Measurements from ENCODE around the gene TTC9B. TPM values are rescaled to one million over a fixed set of nuclear protein-coding genes. Genes with fewer than 3 reads are reported as not detected.

Gene TTC9B
- total and polyA plus RNA-seq, 2 experiments from 2014 or later: 0.63 to 1.0 TPM

DNA sequence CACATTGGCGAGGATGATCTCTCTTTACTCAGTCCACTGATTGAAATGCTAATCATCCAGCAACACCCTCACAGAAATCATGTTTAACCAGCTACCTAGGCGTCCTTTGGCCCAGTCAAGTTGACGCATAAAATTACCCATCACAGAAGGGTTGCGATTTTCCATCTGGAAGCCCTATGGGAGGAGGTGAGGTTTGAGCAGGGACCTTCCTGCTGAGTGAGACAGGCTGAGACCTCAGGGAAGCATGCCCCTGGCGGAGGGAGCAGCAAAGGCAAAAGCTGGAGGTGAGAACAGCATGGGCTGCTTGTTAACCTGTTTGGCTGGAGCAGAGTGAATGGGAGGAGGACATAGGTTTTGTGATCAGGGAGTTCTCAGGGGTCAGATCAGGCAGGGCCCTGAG lies 7.3 kb downstream of the TTC9B start:
- TF ChIP-seq, protein P1, sequence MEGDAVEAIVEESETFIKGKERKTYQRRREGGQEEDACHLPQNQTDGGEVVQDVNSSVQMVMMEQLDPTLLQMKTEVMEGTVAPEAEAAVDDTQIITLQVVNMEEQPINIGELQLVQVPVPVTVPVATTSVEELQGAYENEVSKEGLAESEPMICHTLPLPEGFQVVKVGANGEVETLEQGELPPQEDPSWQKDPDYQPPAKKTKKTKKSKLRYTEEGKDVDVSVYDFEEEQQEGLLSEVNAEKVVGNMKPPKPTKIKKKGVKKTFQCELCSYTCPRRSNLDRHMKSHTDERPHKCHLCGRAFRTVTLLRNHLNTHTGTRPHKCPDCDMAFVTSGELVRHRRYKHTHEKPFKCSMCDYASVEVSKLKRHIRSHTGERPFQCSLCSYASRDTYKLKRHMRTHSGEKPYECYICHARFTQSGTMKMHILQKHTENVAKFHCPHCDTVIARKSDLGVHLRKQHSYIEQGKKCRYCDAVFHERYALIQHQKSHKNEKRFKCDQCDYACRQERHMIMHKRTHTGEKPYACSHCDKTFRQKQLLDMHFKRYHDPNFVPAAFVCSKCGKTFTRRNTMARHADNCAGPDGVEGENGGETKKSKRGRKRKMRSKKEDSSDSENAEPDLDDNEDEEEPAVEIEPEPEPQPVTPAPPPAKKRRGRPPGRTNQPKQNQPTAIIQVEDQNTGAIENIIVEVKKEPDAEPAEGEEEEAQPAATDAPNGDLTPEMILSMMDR (conservative IDR thresholded peaks at IDR 0.05; ENCODE audit: low read depth in 2 of 2): peak; percentile 23 to 25; a peak in 2 of 4 replicates
- TF ChIP-seq POLR2AphosphoS5 (IDR thresholded peaks at IDR 0.05; ENCODE audit: low read depth): no peak
- H3K4me1 ChIP-seq (ENCODE audit: insufficient read depth): no peaks in the 10 kb centered on the region
- H3K4me3 Mint-ChIP-seq: no peak overlapping the region
- H4K20me1 ChIP-seq (replicated peaks; ENCODE audit: insufficient read depth): 0 out of 2 replicates have a peak, but pooled peaks cover 3% of the 10 kb centered on the region
- H3K9me2 ChIP-seq (ENCODE audit: insufficient read depth): no peaks in the 10 kb centered on the region
- H3K36me3 ChIP-seq (ENCODE audit: insufficient read depth): no peaks in the 10 kb centered on the region
- DNase-seq (ENCODE audit: low spot score): peak; percentile 62
- H3K9me3 Mint-ChIP-seq: no peaks in the 10 kb centered on the region
- ATAC-seq: peak; percentile 85
- no peaks in the 10 kb centered on the region for H3K27me3 ChIP-seq (ENCODE audit: insufficient read depth)
- no peak overlapping the region for H3K4me2 ChIP-seq
- H3K79me2 ChIP-seq (replicated peaks; ENCODE audit: insufficient read depth): no peaks in the 10 kb centered on the region
- H3K27ac ChIP-seq (ENCODE audit: low read depth): no peak overlapping the region
- peaks cover 10% of the 10 kb centered on the region for H3K27me3 Mint-ChIP-seq (ENCODE audit: insufficient read depth, low read depth, poor library complexity)
- no peaks in the 10 kb centered on the region for H3F3A ChIP-seq (replicated peaks; ENCODE audit: low read depth)
- H3K4me3 ChIP-seq: no peak overlapping the region
- no peak overlapping the region for H3K27ac Mint-ChIP-seq
- no peak overlapping the region for H2AFZ ChIP-seq
- H3K4me1 Mint-ChIP-seq: peaks cover 5% of the 10 kb centered on the region; the same call in 2 of the 3 replicates
- peaks cover 11% of the 10 kb centered on the region; the same call in 2 of the 3 replicates for H3K36me3 Mint-ChIP-seq (ENCODE audit: low read depth)

DNA sequence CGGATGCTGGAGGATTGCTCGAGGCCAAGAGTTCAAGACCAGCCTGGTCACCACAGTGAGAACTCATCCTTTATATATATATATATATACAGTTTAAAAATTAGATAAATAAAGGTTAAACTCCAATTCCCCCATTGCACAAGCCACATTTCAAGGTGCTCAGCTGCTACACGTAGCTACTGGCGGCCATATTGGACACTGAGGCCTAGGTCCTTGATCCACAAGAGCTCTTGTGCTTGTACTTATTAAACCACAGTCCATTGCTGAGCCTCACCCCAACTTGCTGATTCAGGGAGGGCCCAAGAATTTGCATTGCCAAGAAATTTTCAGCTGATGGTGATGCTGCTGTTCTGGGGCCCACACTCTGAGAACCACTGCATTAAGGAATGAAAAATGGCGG lies 9.6 kb downstream of the TTC9B start:
- no peak overlapping the region for H3K27ac Mint-ChIP-seq
- H3K4me1 ChIP-seq (ENCODE audit: insufficient read depth): no peaks in the 10 kb centered on the region
- H3K36me3 Mint-ChIP-seq (ENCODE audit: low read depth): peaks cover 14% of the 10 kb centered on the region
- H3K4me2 ChIP-seq: no peak overlapping the region
- no peak for DNase-seq (ENCODE audit: low spot score)
- 0 out of 2 replicates have a peak, but pooled peaks cover 3% of the 10 kb centered on the region for H3K36me3 ChIP-seq (ENCODE audit: insufficient read depth)
- H3K27me3 ChIP-seq (ENCODE audit: insufficient read depth): no peaks in the 10 kb centered on the region
- peaks cover 5% of the 10 kb centered on the region for H3K27me3 Mint-ChIP-seq (ENCODE audit: insufficient read depth, low read depth, poor library complexity)
- no peak overlapping the region for H3K27ac ChIP-seq (ENCODE audit: low read depth)
- ATAC-seq: no peak
- H3K4me3 Mint-ChIP-seq: no peak overlapping the region
- no peak overlapping the region for H3K4me3 ChIP-seq
- H2AFZ ChIP-seq: no peak overlapping the region
- H3F3A ChIP-seq (replicated peaks; ENCODE audit: low read depth): no peaks in the 10 kb centered on the region
- 0 out of 2 replicates have a peak, but pooled peaks cover 3% of the 10 kb centered on the region for H4K20me1 ChIP-seq (replicated peaks; ENCODE audit: insufficient read depth)
- H3K79me2 ChIP-seq (replicated peaks; ENCODE audit: insufficient read depth): no peaks in the 10 kb centered on the region
- H3K4me1 Mint-ChIP-seq: peaks cover 12% of the 10 kb centered on the region
- H3K9me2 ChIP-seq (ENCODE audit: insufficient read depth): no peaks in the 10 kb centered on the region
- H3K9me3 Mint-ChIP-seq: no peaks in the 10 kb centered on the region
- TF ChIP-seq, protein P1 (conservative IDR thresholded peaks at IDR 0.05; ENCODE audit: low read depth in 2 of 2): no peak
- TF ChIP-seq ZNF114 (CRISPR knock-in tag; IDR thresholded peaks at IDR 0.05) (no peak), CREB1 (CRISPR knock-in tag; IDR thresholded peaks at IDR 0.05; ENCODE audit: low read depth) (no peak), STAT1 (IDR thresholded peaks at IDR 0.05; ENCODE audit: unreplicated experiment) (no peak), EZH2 (IDR thresholded peaks at IDR 0.05; ENCODE audit: low read depth, unreplicated experiment) (no peak), POLR2AphosphoS5 (IDR thresholded peaks at IDR 0.05; ENCODE audit: low read depth) (no peak), ZNF331 (CRISPR knock-in tag; IDR thresholded peaks at IDR 0.05; ENCODE audit: low read depth) (no peak), EZH2phosphoT487 (IDR thresholded peaks at IDR 0.05; ENCODE audit: unreplicated experiment) (no peak), JUNB (IDR thresholded peaks at IDR 0.05; ENCODE audit: unreplicated experiment) (no peak)
- TF ChIP-seq, protein P2, sequence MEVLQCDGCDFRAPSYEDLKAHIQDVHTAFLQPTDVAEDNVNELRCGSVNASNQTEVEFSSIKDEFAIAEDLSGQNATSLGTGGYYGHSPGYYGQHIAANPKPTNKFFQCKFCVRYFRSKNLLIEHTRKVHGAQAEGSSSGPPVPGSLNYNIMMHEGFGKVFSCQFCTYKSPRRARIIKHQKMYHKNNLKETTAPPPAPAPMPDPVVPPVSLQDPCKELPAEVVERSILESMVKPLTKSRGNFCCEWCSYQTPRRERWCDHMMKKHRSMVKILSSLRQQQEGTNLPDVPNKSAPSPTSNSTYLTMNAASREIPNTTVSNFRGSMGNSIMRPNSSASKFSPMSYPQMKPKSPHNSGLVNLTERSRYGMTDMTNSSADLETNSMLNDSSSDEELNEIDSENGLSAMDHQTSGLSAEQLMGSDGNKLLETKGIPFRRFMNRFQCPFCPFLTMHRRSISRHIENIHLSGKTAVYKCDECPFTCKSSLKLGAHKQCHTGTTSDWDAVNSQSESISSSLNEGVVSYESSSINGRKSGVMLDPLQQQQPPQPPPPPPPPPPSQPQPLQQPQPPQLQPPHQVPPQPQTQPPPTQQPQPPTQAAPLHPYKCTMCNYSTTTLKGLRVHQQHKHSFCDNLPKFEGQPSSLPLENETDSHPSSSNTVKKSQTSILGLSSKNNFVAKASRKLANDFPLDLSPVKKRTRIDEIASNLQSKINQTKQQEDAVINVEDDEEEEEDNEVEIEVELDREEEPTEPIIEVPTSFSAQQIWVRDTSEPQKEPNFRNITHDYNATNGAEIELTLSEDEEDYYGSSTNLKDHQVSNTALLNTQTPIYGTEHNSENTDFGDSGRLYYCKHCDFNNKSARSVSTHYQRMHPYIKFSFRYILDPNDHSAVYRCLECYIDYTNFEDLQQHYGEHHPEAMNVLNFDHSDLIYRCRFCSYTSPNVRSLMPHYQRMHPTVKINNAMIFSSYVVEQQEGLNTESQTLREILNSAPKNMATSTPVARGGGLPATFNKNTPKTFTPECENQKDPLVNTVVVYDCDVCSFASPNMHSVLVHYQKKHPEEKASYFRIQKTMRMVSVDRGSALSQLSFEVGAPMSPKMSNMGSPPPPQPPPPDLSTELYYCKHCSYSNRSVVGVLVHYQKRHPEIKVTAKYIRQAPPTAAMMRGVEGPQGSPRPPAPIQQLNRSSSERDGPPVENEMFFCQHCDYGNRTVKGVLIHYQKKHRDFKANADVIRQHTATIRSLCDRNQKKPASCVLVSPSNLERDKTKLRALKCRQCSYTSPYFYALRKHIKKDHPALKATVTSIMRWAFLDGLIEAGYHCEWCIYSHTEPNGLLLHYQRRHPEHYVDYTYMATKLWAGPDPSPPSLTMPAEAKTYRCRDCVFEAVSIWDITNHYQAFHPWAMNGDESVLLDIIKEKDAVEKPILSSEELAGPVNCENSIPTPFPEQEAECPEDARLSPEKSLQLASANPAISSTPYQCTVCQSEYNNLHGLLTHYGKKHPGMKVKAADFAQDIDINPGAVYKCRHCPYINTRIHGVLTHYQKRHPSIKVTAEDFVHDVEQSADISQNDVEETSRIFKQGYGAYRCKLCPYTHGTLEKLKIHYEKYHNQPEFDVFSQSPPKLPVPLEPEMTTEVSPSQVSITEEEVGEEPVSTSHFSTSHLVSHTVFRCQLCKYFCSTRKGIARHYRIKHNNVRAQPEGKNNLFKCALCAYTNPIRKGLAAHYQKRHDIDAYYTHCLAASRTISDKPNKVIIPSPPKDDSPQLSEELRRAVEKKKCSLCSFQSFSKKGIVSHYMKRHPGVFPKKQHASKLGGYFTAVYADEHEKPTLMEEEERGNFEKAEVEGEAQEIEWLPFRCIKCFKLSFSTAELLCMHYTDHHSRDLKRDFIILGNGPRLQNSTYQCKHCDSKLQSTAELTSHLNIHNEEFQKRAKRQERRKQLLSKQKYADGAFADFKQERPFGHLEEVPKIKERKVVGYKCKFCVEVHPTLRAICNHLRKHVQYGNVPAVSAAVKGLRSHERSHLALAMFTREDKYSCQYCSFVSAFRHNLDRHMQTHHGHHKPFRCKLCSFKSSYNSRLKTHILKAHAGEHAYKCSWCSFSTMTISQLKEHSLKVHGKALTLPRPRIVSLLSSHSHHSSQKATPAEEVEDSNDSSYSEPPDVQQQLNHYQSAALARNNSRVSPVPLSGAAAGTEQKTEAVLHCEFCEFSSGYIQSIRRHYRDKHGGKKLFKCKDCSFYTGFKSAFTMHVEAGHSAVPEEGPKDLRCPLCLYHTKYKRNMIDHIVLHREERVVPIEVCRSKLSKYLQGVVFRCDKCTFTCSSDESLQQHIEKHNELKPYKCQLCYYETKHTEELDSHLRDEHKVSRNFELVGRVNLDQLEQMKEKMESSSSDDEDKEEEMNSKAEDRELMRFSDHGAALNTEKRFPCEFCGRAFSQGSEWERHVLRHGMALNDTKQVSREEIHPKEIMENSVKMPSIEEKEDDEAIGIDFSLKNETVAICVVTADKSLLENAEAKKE (CRISPR knock-in tag; IDR thresholded peaks at IDR 0.05): no peak
- TF ChIP-seq, protein P3, sequence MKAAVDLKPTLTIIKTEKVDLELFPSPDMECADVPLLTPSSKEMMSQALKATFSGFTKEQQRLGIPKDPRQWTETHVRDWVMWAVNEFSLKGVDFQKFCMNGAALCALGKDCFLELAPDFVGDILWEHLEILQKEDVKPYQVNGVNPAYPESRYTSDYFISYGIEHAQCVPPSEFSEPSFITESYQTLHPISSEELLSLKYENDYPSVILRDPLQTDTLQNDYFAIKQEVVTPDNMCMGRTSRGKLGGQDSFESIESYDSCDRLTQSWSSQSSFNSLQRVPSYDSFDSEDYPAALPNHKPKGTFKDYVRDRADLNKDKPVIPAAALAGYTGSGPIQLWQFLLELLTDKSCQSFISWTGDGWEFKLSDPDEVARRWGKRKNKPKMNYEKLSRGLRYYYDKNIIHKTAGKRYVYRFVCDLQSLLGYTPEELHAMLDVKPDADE (IDR thresholded peaks at IDR 0.05): no peak
